ENCODE measurements around the gene SYNE1. TPM values are rescaled to one million over a fixed set of nuclear protein-coding genes. Genes with fewer than 3 reads are reported as not detected.
"Not testable (repeated sequence)": the region's sequence is repeated elsewhere in the genome, so short reads cannot be mapped to it uniquely, and the experiment has no call there.

The SYNE1 gene
- polyA plus RNA-seq, 3 donors: 83.9 to 108 (median 92.5) TPM

DNA sequence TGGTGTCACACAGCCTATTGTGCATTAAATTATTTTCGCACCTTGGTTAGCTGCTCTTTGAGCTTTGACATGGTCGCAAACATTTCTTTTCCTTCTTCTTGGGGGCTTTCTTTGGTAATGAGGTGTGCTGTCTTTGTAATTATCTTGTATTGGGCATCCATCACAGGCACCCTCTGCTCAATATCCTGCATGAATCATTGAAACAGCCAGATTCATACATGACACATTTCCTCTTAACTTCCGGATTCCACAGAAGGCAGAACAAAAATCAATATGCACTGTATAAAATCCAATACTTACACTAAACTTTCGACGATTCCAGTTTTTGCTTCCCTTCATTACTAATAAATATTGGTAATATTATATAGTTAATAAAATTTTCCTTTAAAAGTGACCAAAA lies 175.6 kb downstream of the SYNE1 start:
- DNase-seq (ENCODE audit: extremely low read depth in 1 of 11, low read depth in 9 of 11, low spot score in 4 of 11): no peak

DNA sequence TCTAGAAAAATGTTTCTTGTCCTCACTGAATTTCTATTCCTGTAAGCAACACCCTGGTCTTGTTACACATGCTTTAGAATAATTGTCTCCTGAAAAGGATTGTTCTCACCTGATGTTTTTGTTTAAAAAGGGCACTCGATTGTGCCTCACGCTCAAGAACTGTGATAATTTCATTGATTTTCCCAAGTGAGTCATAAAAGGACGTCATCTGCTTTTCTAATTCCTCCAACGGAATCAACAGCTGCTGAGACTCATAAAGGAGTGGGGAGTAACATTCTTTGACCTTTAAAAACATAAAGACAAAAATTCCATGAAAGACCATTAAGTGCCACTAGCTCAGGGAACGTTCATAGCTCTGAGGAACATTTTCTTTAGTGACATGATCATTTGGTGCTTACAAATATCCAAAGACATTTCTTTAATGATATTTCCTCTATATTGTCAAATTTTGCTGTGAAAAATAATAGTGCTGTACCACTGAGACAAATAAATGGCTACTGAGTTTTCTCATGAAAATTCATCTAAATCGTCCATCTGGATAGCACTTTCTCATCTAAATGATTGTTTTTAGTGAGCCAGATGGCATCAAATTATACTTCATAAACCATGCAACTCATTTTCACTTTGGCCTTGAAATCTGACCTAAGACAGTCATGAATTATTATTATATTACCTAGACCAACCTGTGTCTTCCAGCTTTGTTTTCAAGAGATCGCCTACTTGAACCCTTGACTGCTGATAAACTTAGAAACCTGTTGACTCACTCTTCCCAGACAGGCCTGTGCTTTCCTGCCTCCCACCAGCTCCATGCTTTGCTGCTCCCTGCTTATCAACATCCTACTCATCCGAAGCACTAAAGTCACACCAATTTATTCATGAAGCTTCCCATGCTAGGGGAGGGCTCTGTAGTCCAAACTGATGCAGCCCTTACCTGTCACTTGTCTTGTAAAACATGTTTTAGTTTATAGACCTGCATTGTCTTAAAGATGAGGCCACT lies 178.2 kb downstream of the SYNE1 start:
- DNase-seq (ENCODE audit: extremely low read depth in 1 of 11, low read depth in 9 of 11, low spot score in 4 of 11): no peak

DNA sequence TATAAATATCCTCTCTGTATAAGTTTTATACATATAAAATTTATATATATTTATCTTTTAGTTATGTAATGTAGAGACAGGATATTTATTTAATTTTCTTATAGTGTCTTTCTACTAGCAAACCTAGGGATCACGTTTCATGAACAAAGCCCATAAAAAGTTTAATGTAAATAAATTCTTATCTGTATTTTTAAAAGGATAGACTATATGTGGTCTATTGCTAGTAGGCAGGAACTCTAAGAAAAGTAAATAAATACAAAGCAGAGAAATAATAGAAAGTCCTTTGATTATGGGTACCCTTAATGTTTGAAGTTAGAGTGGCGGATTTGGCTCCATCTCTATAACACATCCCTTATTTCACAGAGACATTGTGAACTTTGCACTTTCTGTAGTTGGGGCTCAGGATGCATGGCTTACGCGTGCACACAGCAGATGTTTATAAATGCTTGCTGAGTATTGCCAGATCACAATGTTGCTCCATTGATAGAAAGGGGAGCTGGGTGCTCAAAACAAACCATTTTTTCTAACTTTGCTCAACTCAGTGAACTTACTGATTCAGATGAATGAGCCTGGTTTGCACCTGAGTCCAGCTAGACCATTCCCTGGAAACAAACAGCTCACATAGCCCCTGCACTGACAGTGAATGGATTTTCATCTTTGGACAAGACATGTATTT lies 179.1 kb downstream of the SYNE1 start:
- DNase-seq (ENCODE audit: extremely low read depth in 1 of 11, low read depth in 9 of 11, low spot score in 4 of 11): no peak

DNA sequence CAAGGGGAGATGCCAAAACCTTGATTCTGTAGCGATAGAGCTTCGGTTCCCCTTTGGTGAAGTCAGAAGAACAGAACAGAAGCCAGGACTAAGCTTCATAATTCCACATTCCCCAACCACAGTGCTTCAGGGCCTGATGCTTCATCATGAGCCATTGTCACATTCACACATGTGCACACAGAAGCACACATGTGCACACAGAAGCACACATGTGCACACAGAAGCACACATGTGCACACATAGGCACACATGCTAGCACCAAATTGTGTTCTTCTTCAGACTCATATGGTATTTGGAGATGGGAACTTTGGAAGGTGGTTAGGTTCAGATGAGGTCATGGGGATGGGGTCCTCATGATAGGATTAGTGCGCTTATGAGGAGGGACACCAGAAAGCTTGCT lies 183.2 kb downstream of the SYNE1 start:
- DNase-seq (ENCODE audit: extremely low read depth in 1 of 11, low read depth in 9 of 11, low spot score in 4 of 11): no peak

DNA sequence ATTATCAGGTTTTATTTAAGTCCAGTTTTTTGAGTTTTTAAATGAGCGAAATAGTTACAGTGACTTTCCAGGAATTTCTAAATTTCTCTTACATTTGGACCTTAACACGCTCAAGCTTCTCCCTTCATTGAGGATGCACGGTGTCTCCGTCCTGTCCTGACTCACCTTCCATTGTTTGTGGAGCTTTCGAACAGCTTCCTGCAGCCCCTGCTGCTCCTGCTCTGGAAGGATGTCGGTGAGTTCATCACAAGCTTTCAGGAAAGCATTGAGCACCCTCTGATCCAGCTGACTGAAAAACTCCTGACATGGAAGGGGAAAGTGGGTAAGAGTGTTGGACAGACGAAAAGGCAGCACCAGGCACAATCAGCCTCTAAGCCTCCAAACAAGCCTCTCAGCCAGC lies 183.7 kb downstream of the SYNE1 start:
- DNase-seq (ENCODE audit: extremely low read depth in 1 of 11, low read depth in 9 of 11, low spot score in 4 of 11): no peak

DNA sequence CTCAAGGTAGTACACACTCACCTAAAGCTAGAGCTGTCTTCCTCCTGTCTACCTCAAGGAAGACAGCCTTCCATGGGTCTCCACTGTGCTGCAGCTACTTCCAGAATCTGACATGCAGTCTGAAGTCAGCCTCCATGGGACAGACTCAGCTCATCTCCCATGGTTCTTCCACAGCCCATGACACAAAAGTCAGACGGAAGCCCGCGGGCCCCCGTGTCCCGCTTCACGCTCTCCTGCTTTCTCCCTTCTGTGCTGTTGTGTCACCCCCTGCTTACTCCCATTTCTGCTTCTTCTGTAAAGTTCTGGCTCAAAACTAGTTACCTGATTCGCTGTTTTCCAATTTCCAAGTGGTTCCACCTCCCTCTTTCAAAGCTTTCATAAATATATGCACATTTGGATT lies 184.5 kb downstream of the SYNE1 start:
- no peak for DNase-seq (ENCODE audit: extremely low read depth in 1 of 11, low read depth in 9 of 11, low spot score in 4 of 11)

DNA sequence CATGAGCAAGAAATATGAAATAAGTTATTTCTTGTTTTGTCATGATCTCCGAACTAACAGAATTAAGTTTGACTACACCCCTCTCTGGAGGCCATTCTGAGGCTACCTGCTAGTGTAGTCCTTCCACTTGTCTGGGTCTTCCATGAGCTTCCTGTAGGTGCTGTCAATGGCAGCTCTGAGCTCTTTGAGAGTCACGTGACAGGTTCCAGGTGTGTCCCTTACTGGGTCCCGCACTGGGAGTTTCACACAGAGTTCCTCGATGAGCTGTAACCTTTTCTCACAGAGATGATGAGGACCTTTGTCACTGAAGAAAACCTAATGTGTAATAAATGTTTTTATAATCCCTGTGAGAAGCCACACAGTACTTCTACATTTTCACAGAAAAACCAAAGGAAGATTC lies 186.6 kb downstream of the SYNE1 start:
- no peak for DNase-seq (ENCODE audit: extremely low read depth in 1 of 11, low read depth in 9 of 11, low spot score in 4 of 11)

DNA sequence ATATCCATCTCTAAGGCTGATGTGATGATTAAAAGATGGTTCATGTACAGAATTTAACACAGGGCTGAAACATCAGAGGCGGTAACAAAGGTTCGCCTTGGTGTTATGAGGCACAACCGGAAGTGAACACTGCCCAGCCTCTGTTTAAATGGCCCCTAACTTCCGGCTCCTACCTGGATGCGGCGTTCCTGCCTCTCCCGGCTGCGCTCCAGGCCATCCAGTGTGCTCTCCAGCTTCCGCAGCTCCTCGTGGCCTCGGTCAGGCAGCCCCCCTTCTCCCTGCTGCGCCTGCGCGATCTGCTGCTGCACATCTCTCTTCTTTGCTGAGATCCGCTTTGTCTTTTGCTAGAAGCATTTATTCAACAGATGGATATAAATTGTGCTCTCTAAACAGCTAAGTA lies 195.3 kb downstream of the SYNE1 start:
- no peak for DNase-seq (ENCODE audit: extremely low read depth in 1 of 11, low read depth in 9 of 11, low spot score in 4 of 11)

DNA sequence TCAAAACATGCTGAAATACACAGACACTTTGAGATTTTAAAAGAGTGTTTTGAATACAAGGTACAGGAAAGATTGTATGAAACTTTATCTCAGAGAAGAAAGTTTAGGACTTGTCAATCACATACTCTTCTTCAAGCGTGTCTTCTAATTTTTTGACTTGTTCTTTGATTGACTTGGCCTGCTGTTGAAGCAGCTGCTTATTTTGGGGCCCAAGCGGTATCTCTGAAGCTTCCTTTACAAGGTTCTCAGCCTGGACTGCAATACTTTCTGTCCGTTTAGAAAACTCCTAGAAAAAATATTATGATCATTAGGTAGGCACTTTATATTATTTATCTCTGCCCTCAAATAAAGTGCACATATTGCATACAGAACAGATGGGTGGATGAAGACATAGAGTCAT lies 201.3 kb downstream of the SYNE1 start:
- DNase-seq (ENCODE audit: extremely low read depth in 1 of 11, low read depth in 9 of 11, low spot score in 4 of 11): no peak

DNA sequence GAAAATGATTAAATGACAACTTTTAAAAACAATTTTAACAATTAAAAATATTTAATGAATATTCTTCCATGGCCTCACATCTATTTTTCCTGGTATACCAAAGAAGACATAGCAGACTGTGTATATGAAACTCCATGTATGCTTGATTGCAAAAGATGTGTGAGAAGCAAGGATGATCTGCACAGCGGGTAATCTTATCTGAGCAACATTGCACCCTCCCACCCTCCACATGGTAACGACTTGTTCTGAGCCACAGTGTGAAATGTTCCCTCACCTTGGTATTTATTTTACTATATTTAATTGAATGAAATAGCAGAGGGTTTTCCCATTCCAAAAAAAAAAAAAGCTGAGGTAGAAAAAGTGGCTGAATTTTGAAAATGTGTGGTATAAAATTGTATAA lies 204.4 kb downstream of the SYNE1 start:
- DNase-seq (ENCODE audit: extremely low read depth in 1 of 11, low read depth in 9 of 11, low spot score in 4 of 11): no peak

DNA sequence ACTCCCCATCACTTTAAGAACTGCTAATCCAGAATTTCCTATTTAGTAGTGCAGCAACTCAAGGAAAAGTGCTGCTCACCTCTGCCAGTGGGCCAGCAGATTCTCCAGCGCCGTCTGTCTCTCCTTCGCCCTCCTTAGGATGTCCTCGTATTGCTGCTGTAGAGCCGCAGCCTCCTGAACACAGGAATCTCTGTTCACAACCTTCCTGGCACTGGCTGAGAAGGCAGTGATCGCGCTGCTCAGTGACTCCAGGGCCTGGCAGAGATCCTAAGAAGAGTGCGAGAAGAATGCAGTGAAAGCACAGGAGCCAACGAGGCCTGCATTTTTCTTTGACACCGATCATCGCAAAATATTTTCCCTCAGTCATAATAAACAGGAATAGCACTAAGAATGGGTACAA lies 209.0 kb downstream of the SYNE1 start:
- DNase-seq (ENCODE audit: extremely low read depth in 1 of 11, low read depth in 9 of 11, low spot score in 4 of 11): no peak

DNA sequence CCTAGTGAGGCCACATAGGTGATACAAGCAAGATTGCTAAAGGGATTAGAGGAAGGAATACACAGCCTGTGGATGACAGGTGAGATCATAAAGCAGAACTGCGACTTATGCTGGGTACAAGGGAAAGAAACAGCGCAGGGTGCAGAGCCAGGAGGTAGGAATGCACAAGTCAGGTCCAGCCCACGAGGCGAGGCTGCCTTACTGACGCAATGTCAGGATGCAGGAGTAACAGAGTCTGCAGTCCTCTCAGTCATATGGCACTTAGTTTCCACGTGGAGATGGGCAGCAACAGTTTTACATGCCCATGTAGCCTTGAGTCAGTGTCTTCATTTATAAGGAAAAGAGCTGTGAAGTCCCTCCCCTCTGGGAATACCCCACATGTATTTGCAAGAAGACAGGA lies 210.9 kb downstream of the SYNE1 start:
- DNase-seq (ENCODE audit: extremely low read depth in 1 of 11, low read depth in 9 of 11, low spot score in 4 of 11): no peak

DNA sequence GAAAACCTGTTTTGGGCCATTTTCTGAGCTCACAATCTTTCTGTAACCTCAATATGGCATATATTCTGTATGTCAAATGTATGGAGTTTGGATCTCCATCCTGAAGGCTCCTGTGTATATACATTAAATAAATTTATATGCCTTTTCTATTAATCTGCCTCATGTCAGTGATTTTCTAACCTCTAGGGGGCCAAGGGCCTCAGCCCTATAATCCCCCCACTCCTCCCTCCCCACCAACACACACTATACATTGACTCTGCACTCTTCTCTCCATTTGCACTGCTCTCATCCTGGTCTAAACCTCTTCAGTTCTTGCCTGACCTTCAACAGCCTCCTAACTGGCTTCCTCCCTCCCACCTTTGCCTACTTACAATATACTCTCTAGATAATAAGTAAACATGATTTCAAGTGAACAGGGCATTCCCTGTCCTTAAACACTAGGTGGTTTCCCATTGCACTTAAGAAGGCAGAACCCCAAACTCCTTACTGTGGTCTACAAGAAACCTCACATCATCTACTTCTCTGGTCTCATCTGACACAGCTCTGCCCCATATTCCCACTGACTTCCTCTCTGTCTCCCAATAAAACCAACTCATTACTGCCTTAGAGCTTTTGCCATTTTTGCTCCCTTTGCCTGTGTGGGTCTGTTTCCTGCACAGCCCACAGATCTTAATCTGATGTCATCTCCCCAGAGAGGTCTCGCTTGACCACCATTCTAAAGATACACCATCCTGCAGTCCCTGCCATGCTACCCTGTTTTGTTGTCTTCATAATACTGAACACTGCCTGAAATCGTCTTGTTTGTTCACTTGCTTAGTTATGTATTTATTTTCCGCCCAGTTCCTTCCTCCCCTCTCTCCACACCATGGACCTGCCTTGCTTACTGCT lies 213.7 kb downstream of the SYNE1 start:
- no peak for DNase-seq (ENCODE audit: extremely low read depth in 1 of 11, low read depth in 9 of 11, low spot score in 4 of 11)

DNA sequence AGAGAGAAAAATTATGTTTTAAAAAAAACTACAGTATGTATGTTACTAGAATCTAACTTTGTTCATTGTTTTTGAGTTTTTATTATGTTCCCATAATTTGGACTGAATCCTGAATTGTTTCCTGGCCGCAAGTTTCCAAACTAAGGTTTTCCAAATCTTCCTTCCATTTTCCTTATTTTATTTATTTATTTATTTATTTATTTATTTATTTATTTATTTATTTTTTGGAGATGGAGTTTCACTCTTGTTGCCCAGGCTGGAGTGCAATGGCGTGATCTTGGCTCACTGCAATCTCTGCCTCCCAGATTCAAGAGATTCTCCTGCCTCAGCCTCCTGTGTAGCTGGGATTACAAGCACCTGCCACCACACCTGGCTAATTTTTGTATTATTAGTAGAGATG lies 215.7 kb downstream of the SYNE1 start:
- DNase-seq (ENCODE audit: extremely low read depth in 1 of 11, low read depth in 9 of 11, low spot score in 4 of 11): not testable (repeated sequence)

DNA sequence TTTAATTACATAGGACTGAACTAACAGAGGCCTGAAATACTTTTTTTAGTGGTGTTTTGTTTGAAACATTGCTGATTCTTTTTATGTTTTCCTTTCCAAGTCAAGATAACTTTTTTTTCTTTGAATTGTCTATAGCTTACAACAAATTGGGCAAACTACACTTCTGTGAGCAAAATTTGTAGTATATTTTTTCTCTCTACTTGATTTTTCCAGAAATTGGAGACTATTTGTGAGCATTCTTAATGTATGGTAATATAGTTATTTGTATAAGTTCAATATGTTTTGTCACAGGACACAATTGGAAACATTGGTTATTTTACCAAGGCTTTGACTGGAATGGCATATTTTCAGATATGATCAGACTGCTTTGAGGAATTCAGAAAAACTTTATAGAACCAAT lies 216.5 kb downstream of the SYNE1 start:
- DNase-seq (ENCODE audit: extremely low read depth in 1 of 11, low read depth in 9 of 11, low spot score in 4 of 11): no peak

DNA sequence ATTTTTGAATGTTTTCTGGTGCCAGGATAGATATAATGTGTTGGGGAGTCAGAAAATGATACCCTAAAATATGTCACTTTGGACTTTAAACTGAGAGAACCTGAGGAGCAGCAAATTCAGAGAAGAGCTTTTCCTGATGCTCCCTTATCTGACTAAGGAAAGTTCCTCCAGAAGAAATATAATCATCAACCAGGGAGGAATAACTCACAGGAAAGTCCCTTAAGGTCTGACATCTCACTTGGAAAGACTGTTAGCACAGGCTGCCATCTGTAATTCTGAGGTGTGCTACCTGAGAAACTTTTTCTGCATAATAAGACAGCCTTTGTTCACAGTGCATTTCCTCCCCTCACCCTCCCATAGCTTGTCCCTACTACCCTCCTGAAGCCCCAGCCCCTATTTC lies 218.6 kb downstream of the SYNE1 start:
- no peak for DNase-seq (ENCODE audit: extremely low read depth in 1 of 11, low read depth in 9 of 11, low spot score in 4 of 11)

DNA sequence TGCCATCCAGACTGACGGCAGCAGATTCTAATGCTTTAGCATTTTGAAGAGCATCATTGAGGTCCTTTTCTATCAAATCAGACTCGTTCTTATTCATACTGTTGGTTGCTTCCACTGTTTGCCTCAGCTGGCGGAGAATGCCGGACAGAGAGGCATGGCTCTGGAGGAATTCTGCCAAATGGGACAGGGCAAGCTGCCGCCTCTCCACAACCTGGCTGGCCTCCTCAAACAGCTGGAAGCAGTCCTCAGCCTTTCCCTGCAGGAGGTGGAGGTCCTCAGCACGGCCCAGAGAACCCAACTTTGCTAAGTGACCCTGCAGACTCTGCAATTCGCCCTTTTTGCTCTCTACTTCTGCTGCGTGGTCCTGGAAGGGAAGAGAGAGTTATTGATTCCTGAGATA lies 220.5 kb downstream of the SYNE1 start:
- no peak for DNase-seq (ENCODE audit: extremely low read depth in 1 of 11, low read depth in 9 of 11, low spot score in 4 of 11)

DNA sequence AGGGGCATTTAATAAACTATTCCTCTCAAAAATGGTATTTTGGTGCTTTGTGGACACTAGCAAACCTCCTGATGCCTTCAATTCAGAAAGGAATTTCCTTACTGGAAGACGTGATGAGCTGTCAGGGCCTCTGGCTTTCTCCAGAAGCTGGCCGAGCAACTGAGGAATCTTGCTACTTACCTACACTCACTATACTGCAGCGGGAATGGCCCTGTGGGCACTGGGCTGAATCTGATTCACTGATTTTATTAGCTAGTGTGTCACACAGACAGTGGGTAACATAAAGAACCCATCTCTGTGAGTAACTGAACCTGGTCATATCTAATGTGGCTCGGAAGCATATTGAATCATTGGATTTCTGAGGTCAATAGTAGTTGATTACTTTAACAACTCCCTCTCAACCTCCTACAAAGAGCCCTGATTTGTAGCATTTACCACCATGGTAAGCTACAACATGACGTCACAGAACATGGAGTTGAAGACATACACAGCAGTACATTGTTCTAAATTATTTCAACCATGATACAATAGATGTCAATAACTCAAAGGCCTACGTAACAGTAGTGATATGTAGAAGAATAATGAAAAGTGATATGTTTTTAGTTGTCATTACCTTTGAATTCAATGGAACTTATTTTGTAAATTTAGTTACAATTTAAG lies 232.1 kb downstream of the SYNE1 start:
- no peak for DNase-seq (ENCODE audit: extremely low read depth in 1 of 11, low read depth in 9 of 11, low spot score in 4 of 11)

All from renal cortex interstitium (tissue), 11 donors.